Measurements from ENCODE around the gene CHSY1.

DNA sequence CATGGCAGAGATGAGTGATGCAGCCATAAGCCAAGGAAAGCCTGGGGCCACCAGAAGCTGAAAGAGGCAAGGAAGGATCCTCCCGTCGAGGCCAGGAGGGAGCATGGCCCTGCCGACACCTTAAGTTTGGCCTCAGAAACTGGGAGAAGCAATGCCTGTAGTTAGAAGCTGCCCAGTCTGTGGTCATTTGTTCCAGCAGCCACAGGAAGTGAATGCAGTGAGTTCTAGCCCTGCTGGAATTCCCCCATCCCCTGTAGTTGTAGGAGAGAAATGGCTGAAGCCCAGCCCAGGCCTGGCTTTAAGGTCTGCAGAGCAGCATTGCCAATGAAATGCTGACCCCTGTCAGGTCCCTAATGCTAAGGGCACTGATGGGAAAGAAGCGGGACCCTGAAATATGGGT lies 12.2 kb upstream of the CHSY1 start:
- TF ChIP-seq POLR2AphosphoS5 (IDR thresholded peaks at IDR 0.05) (no peak), EP300 (IDR thresholded peaks at IDR 0.05) (no peak), POLR2A (IDR thresholded peaks at IDR 0.05; ENCODE audit: low read depth) (no peak)
- TF ChIP-seq, protein P1, sequence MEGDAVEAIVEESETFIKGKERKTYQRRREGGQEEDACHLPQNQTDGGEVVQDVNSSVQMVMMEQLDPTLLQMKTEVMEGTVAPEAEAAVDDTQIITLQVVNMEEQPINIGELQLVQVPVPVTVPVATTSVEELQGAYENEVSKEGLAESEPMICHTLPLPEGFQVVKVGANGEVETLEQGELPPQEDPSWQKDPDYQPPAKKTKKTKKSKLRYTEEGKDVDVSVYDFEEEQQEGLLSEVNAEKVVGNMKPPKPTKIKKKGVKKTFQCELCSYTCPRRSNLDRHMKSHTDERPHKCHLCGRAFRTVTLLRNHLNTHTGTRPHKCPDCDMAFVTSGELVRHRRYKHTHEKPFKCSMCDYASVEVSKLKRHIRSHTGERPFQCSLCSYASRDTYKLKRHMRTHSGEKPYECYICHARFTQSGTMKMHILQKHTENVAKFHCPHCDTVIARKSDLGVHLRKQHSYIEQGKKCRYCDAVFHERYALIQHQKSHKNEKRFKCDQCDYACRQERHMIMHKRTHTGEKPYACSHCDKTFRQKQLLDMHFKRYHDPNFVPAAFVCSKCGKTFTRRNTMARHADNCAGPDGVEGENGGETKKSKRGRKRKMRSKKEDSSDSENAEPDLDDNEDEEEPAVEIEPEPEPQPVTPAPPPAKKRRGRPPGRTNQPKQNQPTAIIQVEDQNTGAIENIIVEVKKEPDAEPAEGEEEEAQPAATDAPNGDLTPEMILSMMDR (IDR thresholded peaks at IDR 0.05): no peak
